HG03135 (cell line): Measurements from ENCODE around the gene PPP1R7.
A peak's percentile ranks its signal among the peaks of the same experiment; 100 is the strongest.

Experiments
- ATAC-seq: cut with Tn5 transposase; IDR thresholded peaks from one replicate; pipeline ENCODE4 v1.9.1; 2021; ENCODE audit warnings: mild to moderate bottlenecking, moderate library complexity; ENCODE audit not compliant: unreplicated experiment

The PPP1R7 gene

DNA sequence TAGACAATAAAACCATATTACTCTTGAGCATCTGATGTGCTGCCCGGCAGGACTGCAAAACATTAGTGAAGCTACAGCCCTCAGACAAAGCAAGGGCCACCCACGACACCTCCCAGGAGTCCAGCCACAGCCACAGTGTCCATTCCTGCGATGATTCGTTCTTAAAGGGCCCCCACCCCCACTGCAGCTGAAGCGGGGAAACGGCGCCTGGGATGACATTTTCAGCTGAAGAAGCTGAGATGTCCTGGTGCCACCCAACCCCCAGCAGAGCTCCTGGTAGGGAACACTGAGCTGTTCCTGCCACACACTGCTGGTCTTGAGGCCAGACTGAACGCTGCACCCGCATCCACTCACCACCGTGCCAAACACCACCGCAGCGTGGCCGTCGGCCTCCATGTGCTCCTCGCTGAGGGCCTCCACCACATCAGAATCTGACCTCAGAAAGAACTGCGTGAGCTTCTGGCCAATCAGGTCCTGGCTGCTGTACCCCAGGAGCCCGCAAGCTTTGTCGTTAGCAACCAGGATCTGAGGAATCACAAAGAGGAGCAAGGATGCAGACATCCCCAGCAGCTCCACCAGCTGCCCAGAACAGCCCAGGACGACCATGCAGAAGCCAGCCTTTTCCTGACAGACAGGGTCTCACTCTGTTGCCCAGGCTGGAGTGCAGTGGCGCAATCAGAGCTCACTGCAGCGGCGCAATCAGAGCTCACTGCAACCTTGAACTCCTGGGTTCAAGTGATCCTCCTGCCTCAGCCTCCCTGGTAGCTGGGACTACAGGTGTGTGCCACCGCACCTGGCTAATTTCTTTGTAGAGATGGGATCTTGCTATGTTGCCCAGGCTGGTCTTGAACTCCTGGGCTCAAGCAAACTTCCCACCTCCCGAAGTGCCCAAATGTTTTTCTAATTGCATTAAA, 10.5 kb upstream of the PPP1R7 start:
- ATAC-seq: no peak

GRCh38 chr2:241140445-241140840, 9.8 kb upstream of the PPP1R7 start:
- no peak for ATAC-seq

- ATAC-seq: no peak
Measured at GRCh38 chr2:241141214-241141770, 9.0 kb upstream of the PPP1R7 start.

GRCh38 chr2:241142063-241142462, 8.2 kb upstream of the PPP1R7 start:
- ATAC-seq: no peak

DNA sequence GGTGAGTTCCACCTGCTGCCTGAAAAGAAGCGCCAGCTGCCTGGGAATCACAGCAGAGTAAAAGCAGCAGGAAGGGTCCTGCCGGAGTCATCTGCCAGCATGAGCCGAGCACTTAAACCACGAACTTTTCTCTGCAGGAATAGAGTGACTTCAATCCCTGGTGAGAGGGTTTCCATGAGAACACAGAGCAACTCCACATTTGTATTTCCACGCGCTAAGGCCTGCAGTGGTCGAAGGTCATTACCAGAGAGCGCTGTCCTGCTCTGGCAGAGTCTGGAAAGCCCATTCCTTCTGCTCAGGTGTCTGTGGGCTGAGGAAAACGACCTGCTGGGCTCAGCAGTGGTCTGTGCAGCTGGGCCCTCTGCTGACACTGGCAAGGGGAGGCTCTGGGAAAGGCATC, 7.7 kb upstream of the PPP1R7 start:
- ATAC-seq: no peak

DNA sequence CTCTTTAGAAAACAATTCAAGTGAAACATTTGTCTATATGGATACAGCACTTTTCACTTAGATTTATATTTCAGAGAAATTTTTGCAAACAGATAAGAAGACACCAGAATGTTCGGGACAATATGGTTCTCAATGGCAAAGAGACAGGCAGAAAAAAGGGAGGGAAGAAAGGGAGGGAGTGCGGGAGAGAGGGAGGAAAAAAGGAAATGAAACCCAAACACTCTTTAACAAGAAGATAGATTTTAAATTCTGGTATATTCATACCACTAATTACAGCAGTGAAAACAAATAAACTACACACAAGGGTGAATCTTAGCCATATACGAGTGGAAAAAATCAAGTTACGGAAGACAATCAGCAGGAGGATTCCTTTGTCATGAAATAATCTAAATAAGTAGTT, 4.0 kb upstream of the PPP1R7 start:
- ATAC-seq: no peak

- no peak for ATAC-seq
Measured at GRCh38 chr2:241147336-241147735, 2.9 kb upstream of the PPP1R7 start.

GRCh38 chr2:241148239-241148638, 2.0 kb upstream of the PPP1R7 start:
- ATAC-seq: no peak

DNA sequence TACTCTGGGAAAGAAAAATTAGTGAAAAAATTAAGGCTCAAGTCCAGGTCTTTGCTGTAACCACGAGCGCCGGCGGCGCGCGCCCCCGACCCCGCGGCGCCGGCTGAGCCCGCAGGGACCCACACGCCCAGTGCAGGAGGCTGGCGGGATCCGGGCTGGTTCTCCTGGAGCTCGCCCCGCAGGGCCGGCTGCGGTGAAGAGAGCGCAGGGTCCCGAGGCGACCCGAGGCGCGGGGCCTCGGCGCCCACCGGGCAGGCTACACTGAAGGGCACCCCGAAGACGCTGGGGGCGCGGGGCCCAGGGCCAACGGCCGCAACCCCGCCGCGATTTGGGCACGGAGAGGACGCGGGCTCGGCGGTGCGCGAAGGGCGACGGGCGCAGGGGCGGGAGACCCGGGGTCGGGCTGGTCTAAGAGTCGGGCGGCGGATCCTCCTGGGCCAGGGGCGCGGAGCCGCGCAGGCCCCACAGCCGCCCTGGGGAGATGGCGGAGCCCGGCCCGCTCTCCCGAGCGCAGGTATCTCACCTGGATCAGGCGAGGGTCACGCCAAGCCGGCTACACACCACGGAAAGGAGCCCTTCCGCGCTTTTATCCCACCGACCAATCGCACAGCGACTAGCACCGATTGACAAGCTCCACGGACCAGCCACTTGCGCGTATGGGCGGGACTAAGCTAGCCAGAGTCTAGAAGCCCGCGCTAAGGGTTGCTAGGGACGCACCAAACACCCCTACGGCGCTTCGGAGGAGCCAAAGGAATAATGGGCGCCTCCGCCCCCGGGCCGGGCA, 1.2 kb upstream of the PPP1R7 start, which contains the start of gene PASK:
PASK (minus strand) TSS at position 582 of the 784 bp plus-strand sequence. CDS start 6,440 bp downstream, outside the sequence.
- ATAC-seq: peak; percentile 71

DNA sequence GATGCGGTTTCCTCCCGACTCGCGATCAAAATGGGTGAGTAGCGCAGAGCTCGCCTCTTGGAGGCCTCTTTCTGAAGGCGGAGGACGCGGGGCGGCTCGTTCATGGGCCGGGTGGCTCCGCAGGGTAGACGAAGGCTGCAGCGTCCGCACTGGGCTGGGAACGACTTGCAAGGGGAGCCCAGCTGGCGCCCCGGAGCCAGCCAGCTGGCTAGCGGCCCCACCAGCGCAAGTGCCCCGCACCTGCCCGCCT, 667 bp upstream of the PPP1R7 start:
- no peak for ATAC-seq

- no peak for ATAC-seq
Measured at GRCh38 chr2:241150660-241151530, 628 bp downstream of the PPP1R7 start.

GRCh38 chr2:241151934-241152660, 1.8 kb downstream of the PPP1R7 start:
- no peak for ATAC-seq

DNA sequence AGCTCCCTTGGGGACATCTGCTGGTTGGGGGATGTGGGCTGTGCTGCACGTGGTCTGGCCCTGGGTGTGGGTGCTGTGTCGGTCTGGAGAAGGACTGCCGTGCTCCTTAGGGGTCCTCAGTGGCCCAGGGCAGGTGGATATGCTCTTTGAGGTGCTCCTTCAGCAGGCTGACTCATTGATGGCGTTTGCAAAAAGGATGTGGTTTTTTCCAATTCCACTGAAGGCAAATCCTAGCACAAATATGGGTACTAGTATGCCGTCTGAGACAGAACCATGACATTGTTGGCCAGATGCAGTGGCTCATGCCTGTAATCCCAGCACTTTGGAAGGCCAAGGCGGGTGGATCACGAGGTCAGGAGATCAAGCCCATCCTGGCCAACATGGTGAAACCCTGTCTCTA, 3.3 kb downstream of the PPP1R7 start:
- no peak for ATAC-seq

DNA sequence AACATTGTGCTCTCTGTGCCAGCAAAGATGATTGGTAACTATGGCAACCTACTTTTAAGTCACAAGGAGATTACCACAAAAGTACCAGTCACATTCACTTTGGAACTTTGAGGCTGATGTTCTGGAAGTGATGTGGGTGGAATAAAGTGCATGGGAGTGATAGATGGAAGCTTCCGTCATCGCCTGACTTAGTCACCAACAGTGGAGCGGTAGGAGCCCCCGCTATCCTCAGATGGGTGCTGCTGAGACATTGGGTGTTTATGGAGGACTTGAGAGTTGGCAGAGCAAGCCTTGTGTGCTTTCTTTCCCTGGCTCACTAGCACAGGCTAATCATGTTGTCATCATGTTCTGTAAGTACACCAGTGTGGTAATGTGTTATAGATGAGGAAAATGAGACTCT, 4.6 kb downstream of the PPP1R7 start:
- ATAC-seq: no peak

GRCh38 chr2:241155936-241156335, 5.7 kb downstream of the PPP1R7 start:
- ATAC-seq: no peak

DNA sequence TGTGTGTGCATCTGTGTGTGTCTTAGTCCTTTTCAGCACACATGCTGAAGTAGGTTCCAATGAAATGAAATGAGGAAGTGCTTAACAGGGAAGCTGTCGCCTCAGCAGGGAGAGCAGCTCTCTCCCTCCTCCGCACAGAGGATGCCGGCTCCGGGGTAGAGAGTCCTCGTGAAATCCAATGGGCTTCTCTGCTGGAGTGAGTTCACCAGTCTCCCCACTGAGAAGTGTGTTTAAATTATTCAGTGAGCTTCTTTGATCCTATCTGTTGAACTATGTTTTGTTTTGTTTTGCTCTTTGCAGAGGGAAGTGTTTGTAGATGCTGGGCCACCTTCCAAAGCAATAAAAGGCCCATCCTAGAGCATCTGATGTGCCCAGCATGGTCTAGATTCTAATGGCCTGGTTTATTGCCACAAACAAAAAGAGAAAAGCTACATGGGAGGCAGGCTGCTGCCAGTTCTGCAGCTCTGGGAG, 6.7 kb downstream of the PPP1R7 start:
- no peak for ATAC-seq

DNA sequence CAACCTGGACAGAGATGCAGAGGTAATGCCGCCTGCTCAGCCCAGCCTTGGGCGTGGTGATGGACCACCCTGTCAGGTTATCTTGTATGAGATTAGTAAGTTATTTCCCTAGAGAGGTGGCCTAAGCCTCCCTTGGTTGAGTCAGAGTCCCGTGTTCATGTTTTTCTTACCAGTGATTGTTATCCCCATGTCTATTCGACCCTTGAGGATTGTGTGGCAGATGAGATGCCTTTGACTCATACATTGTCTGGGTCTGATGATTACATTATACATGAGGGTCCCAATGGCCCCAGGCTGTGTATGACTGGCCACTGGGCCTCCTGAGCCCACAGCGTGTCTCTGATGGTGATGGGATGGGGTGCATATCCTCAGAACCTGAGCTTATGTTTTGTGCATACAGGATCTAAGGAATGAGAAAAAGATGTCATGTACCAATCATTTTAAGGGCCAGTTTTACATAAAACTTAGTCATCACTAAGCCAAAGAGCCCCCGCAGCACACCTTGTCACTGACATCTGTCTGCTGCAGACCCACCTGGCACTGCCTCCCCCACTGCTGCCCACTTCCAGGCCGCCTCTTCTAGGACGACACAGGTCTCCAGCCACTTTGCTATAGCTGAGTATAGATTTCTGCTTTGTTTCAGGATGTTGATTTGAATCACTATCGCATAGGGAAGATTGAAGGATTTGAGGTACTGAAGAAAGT, 7.7 kb downstream of the PPP1R7 start:
- ATAC-seq: no peak

- no peak for ATAC-seq
Measured at GRCh38 chr2:241158546-241158900, 8.3 kb downstream of the PPP1R7 start.

DNA sequence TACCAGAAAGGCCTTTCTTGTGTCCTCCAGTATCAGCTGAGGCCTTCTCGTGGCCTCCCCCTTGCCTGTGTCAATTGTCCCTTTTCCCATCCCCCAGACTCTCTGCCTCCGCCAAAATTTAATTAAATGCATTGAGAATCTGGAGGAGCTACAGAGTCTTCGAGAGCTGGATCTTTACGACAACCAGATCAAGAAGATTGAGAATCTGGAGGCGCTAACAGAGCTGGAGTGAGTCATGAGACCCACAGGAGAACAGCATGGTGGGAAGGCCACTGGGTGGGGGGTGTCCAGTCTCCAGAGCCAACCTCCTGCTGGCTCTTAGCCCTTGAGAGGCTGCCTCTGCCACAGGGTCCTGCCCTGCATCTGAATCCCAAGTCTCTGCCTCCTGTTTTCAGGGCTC, 8.8 kb downstream of the PPP1R7 start:
- ATAC-seq: no peak

DNA sequence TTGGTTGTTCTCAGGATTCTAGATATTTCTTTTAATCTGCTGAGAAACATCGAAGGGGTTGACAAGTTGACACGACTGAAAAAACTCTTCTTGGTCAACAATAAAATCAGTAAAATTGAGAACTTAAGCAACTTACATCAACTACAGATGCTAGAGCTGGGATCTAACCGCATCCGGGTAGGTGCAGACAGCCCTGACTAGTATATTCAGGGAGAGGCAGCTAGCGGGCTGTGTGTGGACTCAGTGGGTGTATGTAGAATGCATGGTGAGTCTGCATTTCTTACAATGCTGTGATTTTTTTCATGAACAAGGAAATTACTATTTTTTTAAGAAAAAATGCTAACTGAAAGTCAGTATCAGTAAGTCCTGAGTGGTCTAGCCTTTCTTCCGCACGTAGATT, 10.1 kb downstream of the PPP1R7 start:
- no peak for ATAC-seq
